Thoracic aorta (tissue), 2 donors: ENCODE data around the gene NUMB. TPM values are rescaled to one million over a fixed set of nuclear protein-coding genes. Genes with fewer than 3 reads are reported as not detected.

Source experiments
- ATAC-seq: fragments of 150-250 bp; one replicate; pipeline ENCODE4 v1.8.0; 2017; ENCODE audit warnings: low read depth; ENCODE audit not compliant: insufficient number of reproducible peaks, low FRiP score
- DNase-seq: peaks from one replicate; pipeline ENCODE4 v3.0.0-alpha.2; 2020; ENCODE audit warnings: low spot score
- H3K27ac ChIP-seq, 2 donors: fragments of 200-600 bp; sonication (generic); 1 replicate in 1 of 2; 2 replicates in 1 of 2; pipeline ENCODE4 v1.5.1; 2016; ENCODE audit warnings: mild to moderate bottlenecking in 2 of 2, moderate library complexity in 2 of 2
- H3K27me3 ChIP-seq: fragments of 200-600 bp; sonication (generic); replicated peaks from 2 replicates; pipeline ENCODE4 v1.6.0; 2016; ENCODE audit warnings: mild to moderate bottlenecking; ENCODE audit not compliant: insufficient read depth
- H3K36me3 ChIP-seq: fragments of 200-600 bp; sonication (generic); one replicate; pipeline ENCODE4 v1.5.1; 2016
- H3K4me1 ChIP-seq, 2 donors: fragments of 200-600 bp; sonication (generic); 1 replicate in 1 of 2; 2 replicates in 1 of 2; pipeline versions ENCODE4 v1.5.1 to v1.6.0; 2016; ENCODE audit warnings: low read depth in 2 of 2, mild to moderate bottlenecking in 1 of 2; ENCODE audit not compliant: control insufficient read depth in 1 of 2
- H3K4me3 ChIP-seq: fragments of 200-600 bp; sonication (generic); 2 replicates; pipeline ENCODE4 v1.5.1; 2016; ENCODE audit warnings: mild to moderate bottlenecking
- H3K9me3 ChIP-seq: fragments of 200-600 bp; sonication (generic); 2 replicates; pipeline ENCODE4 v1.5.1; 2016
- CTCF ChIP-seq: fragments of 200-600 bp; sonication (generic); IDR thresholded peaks from one replicate; pipeline ENCODE4 v1.5.1; 2019; ENCODE audit warnings: antibody characterized with exemption
- total RNA-seq, 2 donors: library from RNA; depleted of rRNA; stranded (reverse); fragments of >200 nt; gene quantifications; one replicate each; pipeline versions ENCODE4 v1.1.0 to v1.2.3, GENCODE V29; 2016

The NUMB gene
- total RNA-seq, 2 donors from 2014 or later, result 37.0 to 65.7 TPM

GRCh38 chr14:73258076-73258475 is 200.3 kb downstream of the NUMB start:
- no peaks in the 10 kb centered on the region for H3K9me3 ChIP-seq
- H3K4me1 ChIP-seq, result no peaks in the 10 kb centered on the region
- DNase-seq (no peak), ATAC-seq (no peak)
- no peak overlapping the region for H3K27ac ChIP-seq
- no peaks in the 10 kb centered on the region for H3K36me3 ChIP-seq
- H3K4me3 ChIP-seq, result no peak overlapping the region
- no peak for TF ChIP-seq CTCF
- no peaks in the 10 kb centered on the region for H3K27me3 ChIP-seq

- H3K4me3 ChIP-seq, result no peak overlapping the region
- no peaks in the 10 kb centered on the region for H3K9me3 ChIP-seq
- no peaks in the 10 kb centered on the region for H3K36me3 ChIP-seq
- DNase-seq, result no peak
- H3K27ac ChIP-seq, result no peak overlapping the region
- no peaks in the 10 kb centered on the region for H3K4me1 ChIP-seq
- H3K27me3 ChIP-seq, result no peaks in the 10 kb centered on the region
- ATAC-seq, result no peak
- TF ChIP-seq CTCF, result no peak
Measured at GRCh38 chr14:73255693-73256225, 202.6 kb downstream of the NUMB start.

GRCh38 chr14:73255005-73255400 is 203.3 kb downstream of the NUMB start:
- no peak overlapping the region for H3K4me3 ChIP-seq
- no peak for DNase-seq
- H3K4me1 ChIP-seq, result no peaks in the 10 kb centered on the region
- H3K27ac ChIP-seq, result no peak overlapping the region
- H3K9me3 ChIP-seq, result no peaks in the 10 kb centered on the region
- no peaks in the 10 kb centered on the region for H3K36me3 ChIP-seq
- H3K27me3 ChIP-seq, result no peaks in the 10 kb centered on the region
- TF ChIP-seq CTCF, result no peak
- ATAC-seq, result no peak

GRCh38 chr14:73254247-73255004 is 203.9 kb downstream of the NUMB start:
- DNase-seq, result no peak

GRCh38 chr14:73253721-73254120 is 204.6 kb downstream of the NUMB start:
- Histone ChIP-seq H3K4me1 (no peaks in the 10 kb centered on the region), H3K4me3 (no peak overlapping the region), H3K27me3 (no peaks in the 10 kb centered on the region), H3K27ac (no peak overlapping the region), H3K36me3 (no peaks in the 10 kb centered on the region), H3K9me3 (no peaks in the 10 kb centered on the region)
- no peak for TF ChIP-seq CTCF
- no peak for DNase-seq
- ATAC-seq, result no peak

More at GRCh38 chr14:73254247-73255004, 203.9 kb downstream of the NUMB start:
- TF ChIP-seq CTCF, result no peak
- no peaks in the 10 kb centered on the region for H3K27me3 ChIP-seq
- H3K27ac ChIP-seq, result no peak overlapping the region
- ATAC-seq, result no peak
- H3K9me3 ChIP-seq, result no peaks in the 10 kb centered on the region
- no peaks in the 10 kb centered on the region for H3K36me3 ChIP-seq
- no peaks in the 10 kb centered on the region for H3K4me1 ChIP-seq
- no peak overlapping the region for H3K4me3 ChIP-seq
